H9 (cell line): ENCODE results near the gene PRX. TPM values are rescaled to one million over a fixed set of nuclear protein-coding genes. Genes with fewer than 3 reads are reported as not detected.

Experiments used
- DNase-seq: peaks from one replicate; pipeline ENCODE4 v3.0.0-alpha.2; 2017
- H2AFZ ChIP-seq: one replicate; pipeline ENCODE4 v1.6.1; 2013; ENCODE audit warnings: mild to moderate bottlenecking, low read length, control low read depth, moderate library complexity
- H2AK5ac ChIP-seq: 2 replicates; pipeline ENCODE4 v1.6.1; 2013; ENCODE audit warnings: low read length, control low read depth, mixed read lengths; ENCODE audit not compliant: insufficient read length
- H2BK120ac ChIP-seq: one replicate; pipeline ENCODE4 v1.6.1; 2013; ENCODE audit warnings: low read depth, mild to moderate bottlenecking, low read length, control low read depth, inconsistent platforms; ENCODE audit not compliant: poor library complexity, severe bottlenecking
- H2BK12ac ChIP-seq: 2 replicates; pipeline ENCODE4 v1.6.1; 2013; ENCODE audit warnings: low read length, control low read depth, mixed read lengths, low read depth; ENCODE audit not compliant: insufficient read length
- H2BK15ac ChIP-seq: 2 replicates; pipeline ENCODE4 v1.6.1; 2013; ENCODE audit warnings: low read depth, low read length, control low read depth
- H2BK20ac ChIP-seq: one replicate; pipeline ENCODE4 v1.6.1; 2013; ENCODE audit warnings: low read depth, mild to moderate bottlenecking, low read length, control low read depth, inconsistent platforms; ENCODE audit not compliant: poor library complexity, severe bottlenecking
- H2BK5ac ChIP-seq: 2 replicates; pipeline ENCODE4 v1.6.1; 2013; ENCODE audit warnings: low read length, control low read depth, mixed read lengths; ENCODE audit not compliant: insufficient read length
- H3K14ac ChIP-seq: 2 replicates; pipeline ENCODE4 v1.6.1; 2013; ENCODE audit warnings: low read length, control low read depth; ENCODE audit not compliant: insufficient read depth
- H3K18ac ChIP-seq: 2 replicates; pipeline ENCODE4 v1.6.1; 2013; ENCODE audit warnings: low read depth, mild to moderate bottlenecking, mixed read lengths, low read length, control low read depth; ENCODE audit not compliant: insufficient read length
- H3K23ac ChIP-seq: 2 replicates; pipeline ENCODE4 v1.6.1; 2013; ENCODE audit warnings: low read length, control low read depth, mixed read lengths, low read depth; ENCODE audit not compliant: insufficient read length
- H3K23me2 ChIP-seq: 2 replicates; pipeline ENCODE4 v1.6.1; 2013; ENCODE audit warnings: low read depth, mild to moderate bottlenecking, mixed read lengths, low read length, control low read depth; ENCODE audit not compliant: insufficient read length, poor library complexity, severe bottlenecking
- H3K27ac ChIP-seq: 2 replicates; pipeline ENCODE4 v1.5.1; 2013; ENCODE audit warnings: low read length, control low read depth, mixed read lengths, low read depth; ENCODE audit not compliant: insufficient read length
- H3K27me3 ChIP-seq: 2 replicates; pipeline ENCODE4 v1.6.1; 2013; ENCODE audit warnings: low read length, control low read depth, inconsistent platforms; ENCODE audit not compliant: insufficient read depth
- H3K4ac ChIP-seq: 2 replicates; pipeline ENCODE4 v1.6.1; 2013; ENCODE audit warnings: low read depth, mild to moderate bottlenecking, control low read depth, inconsistent platforms, low read length, moderate library complexity
- H3K4me1 ChIP-seq: 2 replicates; pipeline ENCODE4 v1.6.1; 2013; ENCODE audit warnings: low read length, control low read depth, inconsistent platforms; ENCODE audit not compliant: insufficient read depth
- H3K4me2 ChIP-seq: 2 replicates; pipeline ENCODE4 v1.6.1; 2013; ENCODE audit warnings: low read length, control low read depth, mixed read lengths; ENCODE audit not compliant: insufficient read length, insufficient read depth
- H3K56ac ChIP-seq: 2 replicates; pipeline ENCODE4 v1.6.1; 2013; ENCODE audit warnings: low read depth, mild to moderate bottlenecking, mixed read lengths, low read length, control low read depth; ENCODE audit not compliant: insufficient read length
- H3K79me1 ChIP-seq: 2 replicates; pipeline ENCODE4 v1.6.1; 2013; ENCODE audit warnings: low read depth, mild to moderate bottlenecking, moderate library complexity, low read length, control low read depth, inconsistent platforms; ENCODE audit not compliant: insufficient read depth, poor library complexity, severe bottlenecking
- H3K79me2 ChIP-seq: 2 replicates; pipeline ENCODE4 v1.6.1; 2013; ENCODE audit warnings: low read length, control low read depth, inconsistent platforms; ENCODE audit not compliant: insufficient read depth
- H3K9ac ChIP-seq: 2 replicates; pipeline ENCODE4 v1.6.1; 2013; ENCODE audit warnings: low read length, control low read depth, mixed read lengths; ENCODE audit not compliant: insufficient read length; ENCODE audit errors: extremely low read depth
- H3K9me3 ChIP-seq: one replicate; pipeline ENCODE4 v1.6.1; 2013; ENCODE audit warnings: low read depth, low read length, inconsistent platforms; ENCODE audit not compliant: control insufficient read depth
- H3T11ph ChIP-seq: one replicate; pipeline ENCODE4 v1.6.1; 2013; ENCODE audit warnings: mild to moderate bottlenecking, low read length, control low read depth, inconsistent platforms
- H4K20me1 ChIP-seq: one replicate; pipeline ENCODE4 v1.6.1; 2013; ENCODE audit not compliant: control insufficient read depth, insufficient read length, insufficient read depth
- H4K5ac ChIP-seq: 2 replicates; pipeline ENCODE4 v1.6.1; 2013; ENCODE audit warnings: low read depth, mild to moderate bottlenecking, mixed read lengths, low read length, control low read depth; ENCODE audit not compliant: insufficient read length
- H4K8ac ChIP-seq: replicated peaks from 2 replicates; pipeline ENCODE4 v1.6.1; 2013; ENCODE audit warnings: low read length, control low read depth, mixed read lengths, low read depth; ENCODE audit not compliant: insufficient read length
- H4K91ac ChIP-seq: 2 replicates; pipeline ENCODE4 v1.6.1; 2013; ENCODE audit warnings: low read depth, mild to moderate bottlenecking, moderate library complexity, mixed read lengths, low read length, control low read depth; ENCODE audit not compliant: insufficient read length
- H3K27ac Mint-ChIP-seq, 3 experiments: 2 replicates in 2 of 3; 3 replicates in 1 of 3; pipeline ENCODE4 v1.8.0; 2020 to 2021; ENCODE audit warnings: mixed read lengths in 3 of 3, mild to moderate bottlenecking in 1 of 3, moderate library complexity in 1 of 3
- H3K27me3 Mint-ChIP-seq: 2 replicates; pipeline ENCODE4 v1.8.0; 2021; ENCODE audit warnings: low read depth, mild to moderate bottlenecking, moderate library complexity, mixed read lengths
- H3K36me3 Mint-ChIP-seq, 3 experiments: 2 replicates in 2 of 3; 3 replicates in 1 of 3; pipeline ENCODE4 v1.8.0; 2020 to 2021; ENCODE audit warnings: low read depth in 3 of 3, mixed read lengths in 3 of 3; ENCODE audit not compliant: insufficient read depth in 1 of 3
- H3K4me1 Mint-ChIP-seq, 2 experiments: 2 replicates each; pipeline ENCODE4 v1.8.0; 2020; ENCODE audit warnings: mixed read lengths in 2 of 2
- H3K4me3 Mint-ChIP-seq, 2 experiments: 2 replicates in 1 of 2; 3 replicates in 1 of 2; pipeline ENCODE4 v1.8.0; 2020 to 2021; ENCODE audit warnings: mild to moderate bottlenecking in 2 of 2, mixed read lengths in 2 of 2, moderate library complexity in 1 of 2
- H3K9me3 Mint-ChIP-seq, 2 experiments: 2 replicates in 1 of 2; 3 replicates in 1 of 2; pipeline ENCODE4 v1.8.0; 2020; ENCODE audit warnings: mild to moderate bottlenecking in 2 of 2, mixed read lengths in 2 of 2, moderate library complexity in 1 of 2
- CTCF ChIP-seq: fragments of 200-600 bp; sonication (generic); conservative IDR thresholded peaks from 3 replicates; pipeline ENCODE4 v1.8.0; 2021; ENCODE audit warnings: antibody characterized with exemption, mild to moderate bottlenecking
- WGBS: extraction: QIAGEN DNeasy Blood & Tissue Kit; methylation state at CpG from one replicate; pipeline ENCODE4 v1.1.7; 2013; ENCODE audit warnings: missing lambda C conversion rate, low lambda C conversion rate, mixed read lengths; ENCODE audit not compliant: insufficient read length; ENCODE audit errors: extremely low coverage; 5-methylcytosine and 5-hydroxymethylcytosine counted together
- total RNA-seq: library from RNA; stranded (reverse); gene quantifications from 2 replicates; pipeline ENCODE4 v1.2.1, GENCODE V29; 2021

PRX gene
- total RNA-seq, 1 experiment from 2014 or later: 4.0 TPM

- H2AFZ ChIP-seq: no peak overlapping the region
- TF ChIP-seq CTCF: no peak
- DNase-seq: no peak
- H3K79me1 ChIP-seq: no peaks in the 10 kb centered on the region
- Mint-ChIP-seq H3K9me3 (no peaks in the 10 kb centered on the region), H3K4me3 (no peak overlapping the region), H3K4me1 (peaks cover 0 to 2% of the 10 kb centered on the region in 2 experiments; a peak in 3 of 4 replicates), H3K27me3 (no peaks in the 10 kb centered on the region), H3K27ac (no peak overlapping the region), H3K36me3 (peaks cover 8 to 37% (median 27%) of the 10 kb centered on the region in 3 experiments; a peak in 6 of 7 replicates)
- H3K14ac ChIP-seq: no peak overlapping the region
- H3K4me2 ChIP-seq: no peak overlapping the region
- no peak overlapping the region for H2BK15ac ChIP-seq
- no peak overlapping the region for H2BK20ac ChIP-seq
- H3K9me3 ChIP-seq: no peaks in the 10 kb centered on the region
- no peak overlapping the region for H3K18ac ChIP-seq
- no peaks in the 10 kb centered on the region for H3K27me3 ChIP-seq
- no peak overlapping the region for H2AK5ac ChIP-seq
- no peak overlapping the region for H3K4ac ChIP-seq
- H3K9ac ChIP-seq: no peak overlapping the region
- H3K56ac ChIP-seq: no peak overlapping the region
- H4K20me1 ChIP-seq: peaks cover 2% of the 10 kb centered on the region
- H2BK120ac ChIP-seq: no peak overlapping the region
- no peak overlapping the region for H4K5ac ChIP-seq
- H3T11ph ChIP-seq: no peak overlapping the region
- H3K23ac ChIP-seq: no peak overlapping the region
- no peak overlapping the region for H4K91ac ChIP-seq
- no peak overlapping the region for H3K27ac ChIP-seq
- no peaks in the 10 kb centered on the region for H3K79me2 ChIP-seq
- no CpG with 5 or more reads among the region's 2 CpGs for WGBS
- H4K8ac ChIP-seq: no peak overlapping the region
- no peak overlapping the region for H2BK5ac ChIP-seq
- H2BK12ac ChIP-seq: no peak overlapping the region
- no peaks in the 10 kb centered on the region for H3K4me1 ChIP-seq
- no peaks in the 10 kb centered on the region for H3K23me2 ChIP-seq
Measured at GRCh38 chr19:40378509-40378908, 34.7 kb downstream of the PRX start.
